NCI-H2171 treated with DMSO at 0.1 percent for 48 hours (cell line): ENCODE measurements around the gene TANGO2.
"Not testable (repeated sequence)": the region's sequence is repeated elsewhere in the genome, so short reads cannot be mapped to it uniquely, and the experiment has no call there.

Source experiments
- DNase-seq: peaks from one replicate; lab custom pipeline; 2025; lab: John Stamatoyannopoulos, UW

TANGO2 gene

DNA sequence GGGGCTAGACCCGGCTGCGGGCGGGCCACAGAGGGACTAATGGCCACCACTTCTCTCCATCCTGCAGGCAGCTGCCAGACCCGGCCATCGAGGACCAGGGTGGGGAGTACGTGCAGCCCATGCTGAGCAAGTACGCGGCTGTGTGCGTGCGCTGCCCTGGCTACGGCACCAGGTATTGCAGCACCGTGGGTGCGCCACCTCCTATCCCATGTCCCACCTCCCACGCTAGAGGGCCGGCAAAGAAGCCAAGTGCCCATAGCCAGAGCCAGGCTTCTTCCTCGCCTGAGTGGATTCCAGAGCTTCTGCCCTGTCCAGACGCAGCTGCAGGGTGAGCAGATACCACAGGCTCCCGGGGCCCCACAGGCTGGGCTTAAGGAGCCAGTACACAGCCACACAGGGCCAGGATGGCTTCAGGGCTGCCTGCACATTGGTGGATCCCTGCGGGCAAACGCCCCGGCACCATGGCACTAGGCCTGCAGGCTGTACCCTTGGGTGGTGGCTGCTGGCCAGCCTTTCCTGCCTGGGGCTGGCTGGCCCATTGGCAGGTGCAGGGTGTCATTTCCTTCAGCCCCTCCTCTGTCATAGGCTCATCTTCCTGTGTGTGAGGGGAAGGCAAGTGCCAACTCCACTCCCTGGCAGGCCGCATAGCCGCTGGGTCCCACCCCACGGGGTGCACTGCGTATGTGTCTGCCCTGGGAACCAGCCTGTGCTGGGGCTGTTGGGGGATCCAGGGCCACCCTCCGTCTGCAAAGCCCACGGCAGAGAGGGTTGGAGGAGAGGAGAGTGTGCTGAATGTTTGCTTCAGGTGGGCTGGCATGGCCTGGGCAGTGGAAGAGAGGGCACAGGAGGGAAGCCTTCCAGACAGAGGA is 42.6 kb downstream of the TANGO2 start:
- no peak for DNase-seq

DNA sequence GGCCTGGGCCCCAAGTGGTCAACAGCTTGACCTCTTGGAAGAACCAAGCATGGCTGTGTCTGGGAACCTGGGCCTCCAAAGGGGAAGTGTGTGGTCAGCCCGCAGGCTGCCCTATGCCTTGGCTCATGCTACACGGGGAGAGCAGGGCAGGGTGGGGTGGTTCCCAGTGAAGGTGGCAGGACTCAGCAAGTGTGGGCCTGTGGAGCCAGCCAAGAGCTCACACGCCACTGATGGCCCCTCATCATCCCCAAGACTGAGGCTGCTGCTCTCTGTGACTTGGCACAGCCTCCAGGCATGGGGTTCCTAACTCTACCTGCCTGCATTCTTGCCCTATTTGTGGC is 43.2 kb downstream of the TANGO2 start:
- no peak for DNase-seq

DNA sequence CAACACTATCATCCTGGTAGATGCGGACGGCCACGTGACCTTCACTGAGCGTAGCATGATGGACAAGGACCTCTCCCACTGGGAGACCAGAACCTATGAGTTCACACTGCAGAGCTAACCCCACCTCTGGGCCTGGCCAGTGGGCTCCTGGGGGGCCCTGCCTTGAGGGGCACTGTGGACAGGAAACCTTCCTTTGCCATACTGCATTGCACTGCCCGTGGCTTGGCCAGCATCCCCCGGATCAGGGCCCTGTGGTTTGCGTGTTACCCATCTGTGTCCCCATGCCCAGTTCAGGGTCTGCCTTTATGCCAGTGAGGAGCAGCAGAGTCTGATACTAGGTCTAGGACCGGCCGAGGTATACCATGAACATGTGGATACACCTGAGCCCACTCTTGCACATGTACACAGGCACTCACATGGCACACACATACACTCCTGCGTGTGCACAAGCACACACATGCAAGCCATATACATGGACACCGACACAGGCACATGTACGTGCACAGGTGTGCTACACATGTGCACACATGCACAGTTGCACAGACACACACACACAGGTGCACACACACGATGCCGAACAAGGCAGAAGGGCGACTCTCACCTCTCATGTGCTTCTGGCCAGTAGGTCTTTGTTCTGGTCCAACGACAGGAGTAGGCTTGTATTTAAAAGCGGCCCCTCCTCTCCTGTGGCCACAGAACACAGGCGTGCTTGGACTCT is 43.8 kb downstream of the TANGO2 start:
- no peak for DNase-seq

DNA sequence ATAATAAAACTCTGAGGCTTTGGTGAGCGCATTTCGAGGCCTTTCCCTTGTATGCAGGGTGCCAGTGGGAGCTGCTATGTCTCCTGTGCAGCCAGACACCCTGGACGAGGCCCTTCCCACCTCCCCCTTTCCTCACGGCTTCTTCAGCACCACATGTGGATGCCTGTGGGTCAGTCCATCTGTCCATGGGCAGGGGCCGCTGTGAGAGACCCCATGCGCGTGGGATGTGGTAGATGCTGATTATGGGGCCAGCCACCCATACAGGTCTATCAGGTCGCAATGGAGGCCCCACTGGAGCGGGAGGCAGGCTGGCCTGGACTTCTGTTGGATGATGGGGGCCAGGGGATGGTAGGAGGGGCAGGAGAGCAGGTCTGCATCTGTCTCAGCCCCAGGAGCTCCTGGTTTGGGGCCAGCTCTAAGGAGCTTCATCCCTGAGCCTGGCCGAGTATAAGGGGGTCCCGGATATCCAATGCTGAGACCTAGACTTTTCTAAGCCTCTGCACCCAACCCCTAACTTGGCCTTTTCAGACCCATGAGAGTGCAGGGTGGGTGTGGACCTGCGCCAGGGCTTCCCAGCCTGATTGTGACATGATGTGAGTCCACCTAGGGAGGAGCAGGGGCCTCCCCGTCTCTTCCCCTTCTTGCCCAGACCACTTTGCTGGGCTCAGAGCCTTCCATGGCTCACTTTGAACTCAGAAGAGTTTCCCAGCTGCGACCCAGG is 45.1 kb downstream of the TANGO2 start:
- no peak for DNase-seq

DNA sequence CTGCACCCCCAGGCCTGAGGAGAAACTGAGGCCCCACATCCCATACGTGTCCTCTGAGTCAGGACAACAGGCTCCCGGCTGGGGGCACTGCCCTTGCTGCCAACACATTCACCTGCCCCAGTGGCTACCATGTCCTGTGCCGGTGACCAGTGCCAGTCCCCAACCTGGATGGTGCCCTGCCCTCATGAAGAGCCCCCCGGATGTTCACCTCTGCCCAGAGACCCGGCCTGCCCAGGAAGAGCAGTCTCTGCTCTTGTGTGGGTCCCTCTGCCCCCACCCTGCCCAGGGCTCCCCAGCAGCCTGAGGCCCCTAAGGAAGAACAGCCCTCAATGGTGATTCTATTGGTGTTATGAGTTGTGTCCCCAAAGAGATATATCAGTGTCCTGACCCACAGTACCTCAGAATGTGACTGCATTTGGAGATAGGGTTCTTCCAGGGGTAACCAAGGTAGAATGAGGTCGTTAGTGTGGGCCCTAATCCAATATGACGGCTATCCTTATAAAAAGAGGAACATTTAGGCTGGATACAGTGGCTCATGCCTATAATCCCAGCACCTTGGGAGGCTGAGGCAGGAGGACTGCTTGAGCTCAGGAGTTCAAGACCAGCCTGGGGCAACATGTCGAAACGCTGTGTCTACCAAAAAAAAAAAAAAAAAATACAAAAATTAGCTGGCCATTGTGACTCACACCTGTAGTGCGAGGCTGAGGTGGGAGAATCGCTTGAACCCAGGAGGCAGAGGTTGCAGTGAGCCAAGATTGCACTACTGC is 45.9 kb downstream of the TANGO2 start:
- no peak for DNase-seq

DNA sequence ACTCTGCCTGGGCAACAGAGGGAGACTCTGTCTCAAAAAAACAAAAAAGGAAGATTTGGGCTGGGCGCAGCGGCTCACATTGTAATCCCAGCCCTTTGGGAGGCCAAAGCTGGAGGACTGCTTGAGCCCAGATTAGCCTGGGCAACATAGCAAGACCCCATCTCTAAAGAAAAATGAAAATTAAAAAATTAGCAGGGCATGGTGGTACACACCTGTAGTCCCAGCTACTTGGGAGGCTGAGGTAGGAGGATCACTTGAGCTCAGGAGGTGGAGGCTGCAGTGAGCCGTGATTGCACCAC is 46.4 kb downstream of the TANGO2 start:
- not testable (repeated sequence) for DNase-seq

DNA sequence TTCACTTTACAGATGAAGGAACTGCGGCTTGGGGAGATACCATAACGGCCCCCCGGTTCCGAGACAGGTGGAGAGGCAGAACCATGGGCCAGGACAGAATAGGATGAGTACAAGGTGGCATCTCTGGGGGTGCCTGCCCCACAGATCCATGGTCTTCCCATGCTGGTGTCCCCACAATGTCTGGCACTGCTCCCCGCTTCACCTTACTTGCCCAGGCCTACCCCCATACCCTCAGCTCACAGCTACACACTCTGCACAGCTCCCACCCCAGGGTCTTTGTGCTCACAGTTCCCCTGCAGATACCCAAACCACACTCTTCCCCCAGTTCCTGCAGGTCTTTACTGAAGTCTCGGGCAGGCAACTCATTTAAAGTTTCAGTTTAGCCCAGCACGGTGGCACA is 47.7 kb downstream of the TANGO2 start:
- DNase-seq: no peak

DNA sequence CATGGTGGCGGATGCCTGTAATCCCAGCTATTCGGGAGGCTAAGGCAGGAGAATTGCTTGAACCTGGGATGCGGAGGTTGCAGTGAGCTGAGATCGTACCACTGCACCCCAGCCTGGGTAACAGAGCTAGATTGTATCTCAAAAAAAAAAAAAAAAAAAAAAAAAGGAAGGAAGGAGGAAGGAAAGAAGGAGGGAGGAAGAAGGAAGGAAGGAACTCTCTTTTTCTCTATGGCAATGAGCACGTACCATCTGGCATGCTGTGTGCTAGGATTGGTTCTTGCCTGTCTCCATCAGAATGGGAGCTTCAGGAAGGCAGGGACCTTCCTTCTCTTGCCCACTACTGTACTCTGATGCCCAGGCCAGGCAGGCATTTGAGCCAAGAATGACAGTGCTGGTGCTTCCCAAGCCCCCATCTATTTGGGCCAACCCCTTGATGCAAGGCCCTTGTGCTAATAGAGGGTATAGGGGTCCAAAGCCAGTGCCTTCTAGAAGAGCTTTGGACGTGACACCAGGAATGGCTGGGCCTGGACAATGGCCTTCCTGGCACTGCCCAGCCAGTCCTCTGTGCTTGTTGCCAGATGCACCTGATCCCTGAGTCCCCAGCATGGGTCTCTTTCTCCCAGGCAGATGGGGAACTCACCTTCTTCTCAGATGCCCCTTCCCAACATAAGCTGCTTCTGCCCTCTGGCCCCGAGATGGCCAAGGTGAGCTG is 48.6 kb downstream of the TANGO2 start:
- DNase-seq: no peak

DNA sequence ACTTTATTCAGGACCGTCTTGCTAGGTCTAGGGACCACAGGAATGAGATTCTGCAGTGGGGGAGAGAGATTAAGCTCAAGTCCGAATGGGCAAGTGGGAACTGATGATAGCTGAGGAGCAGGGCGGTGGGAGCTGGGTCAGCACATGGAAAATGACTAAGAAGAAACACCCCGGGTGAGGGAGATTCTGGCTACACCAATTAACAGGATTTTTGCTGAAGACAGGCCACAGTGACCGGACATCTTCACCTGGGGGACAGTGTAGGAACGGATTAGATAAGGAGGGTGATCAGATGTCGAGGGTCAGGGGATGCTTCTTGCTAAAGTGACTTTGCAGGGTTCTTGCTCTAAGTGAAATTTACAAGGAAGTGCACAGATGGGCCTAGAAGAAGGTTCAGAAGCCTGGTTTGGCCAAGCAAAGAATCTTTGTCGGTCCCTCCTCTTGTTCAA is 50.6 kb downstream of the TANGO2 start:
- DNase-seq: no peak

DNA sequence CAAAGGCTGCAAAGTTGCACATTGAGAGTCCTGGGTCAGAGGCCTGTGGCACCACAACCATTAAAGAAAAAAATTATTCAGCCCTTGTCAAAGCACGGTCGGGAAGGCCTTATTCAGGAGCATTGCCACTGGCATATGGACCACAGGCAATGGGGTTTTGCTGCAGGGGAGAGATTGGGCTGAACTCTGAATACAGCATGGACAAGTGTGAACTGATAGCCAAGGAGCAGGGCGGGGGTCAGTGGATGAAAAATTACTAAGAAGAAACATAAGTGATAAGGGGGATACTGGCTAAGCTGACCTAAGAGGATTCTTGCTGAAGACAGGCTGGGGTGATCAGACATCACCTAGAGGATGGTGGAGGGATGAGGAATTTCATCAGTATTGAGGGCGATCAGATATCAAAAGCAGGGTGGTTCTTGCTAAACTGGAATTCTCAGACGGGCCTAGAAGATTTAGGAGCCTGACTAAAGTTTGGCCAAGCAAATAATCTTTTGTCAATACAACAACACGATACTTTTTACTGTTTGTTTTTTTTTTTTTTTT is 55.8 kb downstream of the TANGO2 start:
- no peak for DNase-seq

DNA sequence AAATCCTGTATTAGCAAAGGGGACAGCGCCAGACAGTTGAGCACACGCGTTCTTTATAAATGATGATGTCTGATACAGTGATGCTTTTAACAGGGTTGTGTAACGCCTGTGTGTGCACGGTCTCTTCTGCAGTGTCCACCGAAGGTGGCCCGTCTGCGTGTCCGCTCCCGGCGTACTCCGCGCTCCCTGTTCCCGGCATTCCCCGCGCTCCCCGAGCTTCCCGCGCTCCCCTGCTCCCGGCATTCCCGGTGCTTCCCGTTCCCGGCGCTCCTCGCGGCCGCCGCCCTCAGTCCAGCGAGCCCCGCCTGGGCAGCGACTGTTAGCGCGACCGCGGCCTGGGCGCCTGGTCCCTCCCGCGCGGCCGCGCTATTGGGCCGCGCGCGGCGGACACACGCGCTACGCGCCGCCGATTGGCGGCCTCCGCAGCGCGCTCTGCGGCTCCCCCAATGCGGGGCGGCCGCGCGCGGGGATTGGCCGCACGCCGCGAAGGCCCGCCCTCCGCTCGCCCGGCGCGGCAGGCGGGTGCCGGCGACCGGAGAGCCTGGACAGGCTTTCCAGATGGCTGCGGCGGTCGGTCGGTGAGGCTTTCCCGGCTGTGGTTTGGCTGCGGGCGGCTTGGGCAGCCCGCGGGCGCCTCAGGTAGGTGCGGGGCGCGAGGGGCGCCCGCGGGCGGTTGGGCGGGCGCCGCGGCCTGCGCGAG is 59.0 kb downstream of the TANGO2 start, which contains the start of gene DGCR8:
DGCR8 (plus strand) TSS at position 497 of the 700 bp plus-strand sequence. CDS start 5,723 bp downstream, outside the sequence.
- peak; percentile 95 for DNase-seq

DNA sequence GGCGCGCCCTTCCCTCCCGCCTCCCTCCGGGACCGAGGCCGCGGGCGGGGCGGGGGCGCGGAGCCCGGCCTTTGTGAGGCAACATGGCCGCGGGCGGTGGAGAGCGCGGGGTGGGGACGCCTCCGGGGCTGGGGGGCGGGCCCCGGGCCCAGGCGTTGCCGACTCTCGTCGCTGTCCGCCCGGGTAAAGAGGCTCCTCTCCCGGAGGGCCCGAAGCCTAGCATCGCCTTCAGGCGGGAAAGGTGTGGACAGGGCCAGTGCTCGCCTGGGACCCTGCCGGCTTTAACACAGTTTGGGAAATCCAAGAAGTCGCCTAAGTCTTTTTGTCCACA is 59.5 kb downstream of the TANGO2 start:
- DNase-seq: peak; percentile 55

DNA sequence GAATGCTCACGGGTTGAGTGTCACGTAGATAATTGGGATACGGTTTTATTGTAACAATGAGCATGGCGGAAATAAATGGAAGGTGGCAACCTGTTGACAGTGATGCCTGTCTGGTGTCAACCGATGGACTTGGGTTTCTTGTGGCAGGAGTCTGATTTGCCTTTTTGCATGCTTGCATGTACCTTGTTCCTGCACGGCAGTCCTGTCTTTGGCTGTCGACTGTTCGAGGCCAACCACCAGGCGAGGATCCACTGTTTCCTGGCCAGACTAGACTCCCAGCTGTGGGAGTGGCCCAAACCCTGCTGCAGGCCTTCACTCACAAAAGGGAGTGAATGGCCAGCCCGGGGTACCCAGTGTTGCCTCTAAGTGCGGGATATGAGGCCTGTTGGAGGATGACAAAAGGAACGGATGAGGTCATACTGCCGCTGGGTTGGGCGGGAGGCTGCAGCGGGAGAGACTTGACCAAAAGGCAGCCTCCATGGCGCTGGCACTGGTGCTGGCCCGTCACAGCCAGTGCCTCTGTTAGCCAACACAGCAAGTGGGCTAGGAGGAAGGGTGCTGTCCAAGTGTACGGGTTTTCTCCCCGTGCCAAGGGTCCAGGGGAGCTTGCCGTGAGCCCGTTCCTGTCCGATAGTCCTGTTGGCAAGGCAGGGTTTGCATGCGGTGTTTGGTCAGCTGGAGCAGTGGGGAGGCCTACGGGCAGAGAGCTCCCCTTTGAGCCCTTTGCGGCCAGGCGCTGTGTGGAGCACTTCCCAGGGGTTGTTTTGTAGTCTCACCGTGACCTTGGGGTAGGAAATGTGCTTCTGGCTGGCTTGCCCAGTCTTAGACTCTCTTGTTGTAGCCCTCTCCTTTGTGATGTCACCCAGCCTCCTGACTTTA is 60.1 kb downstream of the TANGO2 start:
- DNase-seq: peak; percentile 28

DNA sequence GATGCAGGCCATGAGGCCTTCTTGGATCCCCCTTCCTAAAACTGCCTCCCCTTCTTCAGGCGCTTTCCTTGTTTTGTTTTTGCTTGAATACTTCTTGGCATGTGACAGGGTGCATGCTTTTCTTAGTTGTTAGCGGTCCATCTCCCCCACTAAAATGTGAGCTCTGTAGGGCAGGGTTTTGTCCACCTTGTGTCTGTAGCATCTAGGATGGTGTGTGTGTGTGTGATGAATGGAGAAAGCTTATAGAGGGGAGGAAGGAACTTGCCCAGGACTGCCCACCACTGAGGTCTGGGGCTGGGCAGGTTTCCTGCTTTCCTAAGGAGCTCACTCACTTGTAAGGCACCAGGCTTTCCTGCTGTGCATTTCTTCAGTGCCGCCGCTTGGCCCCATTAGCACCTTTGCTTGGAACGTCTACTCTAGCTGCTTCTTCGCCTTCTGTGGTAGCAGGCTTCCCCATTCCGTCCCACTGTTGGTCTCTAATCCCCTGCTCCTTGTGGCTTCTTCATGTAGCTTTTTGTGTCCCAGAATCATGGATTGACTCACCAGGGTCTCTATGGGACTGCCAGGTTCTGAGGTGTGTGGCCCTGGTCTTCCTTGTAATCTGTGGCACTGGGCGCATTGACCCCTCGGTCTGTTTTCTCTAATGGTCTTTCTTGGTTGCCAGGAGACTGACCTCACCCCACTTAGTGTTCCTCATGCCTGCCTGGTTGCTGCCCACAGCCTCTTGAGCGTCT is 62.4 kb downstream of the TANGO2 start:
- DNase-seq: no peak

DNA sequence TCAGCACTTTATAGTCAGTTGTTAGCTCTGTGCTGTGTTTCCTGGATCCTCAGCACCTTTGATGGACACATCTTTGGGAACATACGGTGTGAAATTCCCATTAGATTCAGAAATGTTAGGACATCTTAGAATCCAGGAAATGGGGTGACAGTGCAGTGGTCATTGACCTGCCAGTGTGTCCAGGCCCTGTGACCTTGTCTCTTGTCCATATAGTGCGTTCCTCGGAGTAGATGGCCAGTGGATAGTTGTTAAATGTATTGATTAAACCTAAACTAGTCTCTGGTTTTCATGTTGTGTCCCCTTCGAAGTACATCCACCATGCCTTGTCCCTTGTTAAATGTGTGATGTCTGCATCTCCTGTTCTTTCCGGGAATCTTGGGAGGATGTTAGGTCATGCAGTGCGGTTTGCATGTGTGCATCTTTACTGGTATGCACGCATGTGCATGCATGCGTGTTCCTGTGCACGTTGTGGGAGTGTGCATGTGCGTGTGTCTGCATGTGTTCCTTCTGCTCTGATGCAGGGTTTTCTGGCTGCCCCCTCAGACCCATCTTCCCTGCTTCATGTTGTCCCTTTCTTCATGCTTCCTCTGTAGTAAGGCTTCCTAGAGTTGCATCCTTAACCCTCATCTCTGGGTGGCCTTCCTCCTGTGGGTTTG is 63.1 kb downstream of the TANGO2 start:
- no peak for DNase-seq

DNA sequence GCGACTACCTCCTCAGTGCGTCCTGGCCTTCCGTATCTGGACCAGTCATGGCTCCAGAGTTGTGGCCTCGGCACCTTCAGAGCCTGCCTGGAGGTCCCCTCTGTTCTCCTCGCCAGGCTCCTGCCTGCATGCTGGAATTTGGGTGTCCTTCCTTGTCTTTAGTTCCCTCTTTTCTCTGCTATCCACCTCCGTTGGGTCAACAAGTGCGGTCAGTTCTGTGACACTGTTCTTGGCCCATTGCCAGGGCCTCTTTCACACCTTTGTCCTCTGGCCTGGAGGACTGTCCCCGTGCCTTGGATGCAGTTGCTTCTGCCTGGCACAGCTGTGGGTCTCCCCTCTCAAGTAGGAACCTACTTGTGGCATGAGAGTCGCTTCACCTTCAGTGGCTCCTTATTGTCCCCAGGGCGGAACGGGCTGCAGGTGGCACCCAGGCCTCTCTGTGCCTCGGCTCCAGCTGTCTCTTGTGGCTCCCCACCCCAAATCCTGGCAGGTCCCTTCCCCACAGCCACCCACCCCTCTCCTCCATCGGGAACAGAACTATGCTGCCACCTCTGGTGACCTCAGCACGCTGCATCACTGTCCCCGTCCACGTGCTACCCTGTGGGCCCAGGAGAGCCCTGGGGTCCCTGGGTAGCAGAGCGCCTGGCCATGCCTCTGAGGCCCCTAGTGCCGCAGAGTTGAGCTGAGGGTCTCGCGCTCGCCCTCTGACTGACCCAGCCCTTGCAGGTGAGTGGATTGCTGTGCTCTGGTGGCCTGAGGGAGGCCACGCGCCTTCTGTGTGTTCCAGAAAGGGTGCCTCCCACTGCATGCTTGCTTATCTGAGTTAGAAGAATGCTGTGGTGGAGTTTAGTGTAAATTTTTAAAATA is 63.9 kb downstream of the TANGO2 start:
- DNase-seq: peak; percentile 6

DNA sequence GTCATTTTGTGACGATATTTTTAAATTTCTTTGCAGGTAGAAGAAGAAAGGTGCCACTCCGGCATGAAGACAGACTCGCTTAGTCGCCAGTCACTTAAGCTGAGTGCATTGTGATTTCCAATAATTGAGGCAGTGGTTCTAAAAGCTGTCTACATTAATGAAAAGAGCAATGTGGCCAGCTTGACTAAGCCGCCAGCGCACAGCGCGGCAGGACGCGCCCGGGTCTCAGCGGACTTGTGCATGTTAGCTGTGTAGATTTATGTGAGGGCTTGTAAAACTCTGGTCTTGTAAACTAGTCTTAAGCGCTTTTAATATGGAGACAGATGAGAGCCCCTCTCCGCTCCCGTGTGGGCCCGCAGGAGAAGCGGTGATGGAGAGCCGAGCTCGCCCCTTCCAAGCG is 64.7 kb downstream of the TANGO2 start:
- DNase-seq: no peak
